ENCODE data around the gene UBASH3A. TPM values are rescaled to one million over a fixed set of nuclear protein-coding genes. Genes with fewer than 3 reads are reported as not detected.

The UBASH3A gene
- polyA plus RNA-seq, 2 of the 4 experiments (the other 2 are of a cell fraction) = not detected

DNA sequence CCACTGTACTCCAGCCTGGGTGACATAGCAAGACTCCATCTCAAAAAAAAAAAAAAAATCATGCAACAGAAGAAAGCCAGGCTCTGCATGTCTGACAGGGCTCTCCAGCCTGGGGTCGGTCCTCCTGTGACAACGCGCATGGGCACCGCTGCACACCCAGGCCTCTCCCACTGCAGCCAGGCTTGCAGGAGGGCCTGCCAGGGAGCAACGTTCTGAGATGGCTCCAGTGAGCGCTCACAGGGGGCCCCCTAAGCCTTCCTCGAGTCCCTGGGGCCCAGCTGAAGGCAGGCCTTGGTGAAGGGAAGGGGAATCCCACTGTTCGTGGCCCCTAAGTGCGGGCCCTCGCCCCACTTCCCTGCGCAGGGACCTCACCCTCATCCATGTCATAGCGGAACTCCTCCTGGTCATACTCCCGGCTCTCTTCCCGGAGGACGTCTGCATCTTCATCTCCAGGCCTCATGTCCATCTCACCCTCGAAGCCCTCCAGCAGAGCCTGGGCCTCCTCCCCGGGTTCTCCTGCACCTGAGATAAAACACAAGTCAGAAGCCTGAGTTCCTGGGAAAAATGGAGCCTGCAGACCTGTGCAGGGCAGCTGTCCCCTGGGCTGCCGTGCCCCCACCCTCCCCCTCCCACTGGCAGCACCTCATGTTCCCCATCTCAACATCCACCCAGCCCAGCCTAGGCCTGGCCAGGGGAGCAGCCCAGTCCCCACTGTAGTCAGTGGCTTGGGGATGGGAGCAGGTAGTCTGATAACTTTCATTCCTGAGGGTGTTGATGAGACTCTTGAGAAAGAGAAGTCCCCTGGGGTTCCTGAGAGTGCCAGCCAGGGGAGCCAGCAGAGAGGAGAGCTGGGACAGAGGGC is 72.1 kb downstream of the UBASH3A start:
- Histone ChIP-seq H3K9me3 (no peaks in the 10 kb centered on the region), H3K27ac (no peak overlapping the region), H3K4me3 (no peak overlapping the region), H3K4me1 (peaks cover 14% of the 10 kb centered on the region), H3K4me2 (no peak overlapping the region)
- TF ChIP-seq EHMT2 (IDR thresholded peaks at IDR 0.05; ENCODE audit: low read depth) = no peak
- no peak for TF ChIP-seq RCOR1 (IDR thresholded peaks at IDR 0.05; ENCODE audit: low read depth, low read length)
- TF ChIP-seq BHLHE40 (IDR thresholded peaks at IDR 0.05; ENCODE audit: low read depth, low read length) = no peak
- no peak for TF ChIP-seq FOSB (CRISPR knock-in tag; IDR thresholded peaks at IDR 0.05)
- TF ChIP-seq MAFK (IDR thresholded peaks at IDR 0.05; ENCODE audit: partially characterized antibody) = no peak
- ATAC-seq (no peak), DNase-seq (ENCODE audit: low read depth in 1 of 2, low spot score in 1 of 2) (no peak), FAIRE-seq (no peak)
- WGBS (ENCODE audit: missing lambda C conversion rate) = 76% methylated on average over 17 of the region's 18 CpGs
- POLR2A ChIA-PET = no interaction called here
- CTCF ChIA-PET = no interaction called here

GRCh38 chr21:42476388-42477331 is 73.0 kb downstream of the UBASH3A start:
- ChIA-PET POLR2A (no interaction called here), CTCF (no interaction called here)
- ATAC-seq = no peak
- Histone ChIP-seq H3K27ac (no peak overlapping the region), H3K9me3 (no peaks in the 10 kb centered on the region), H3K4me3 (no peak overlapping the region), H3K4me2 (no peak overlapping the region), H3K4me1 (peaks cover 14% of the 10 kb centered on the region)
- no peak for DNase-seq (ENCODE audit: low read depth in 1 of 2, low spot score in 1 of 2)
- 87% methylated on average over 17 of the region's 25 CpGs for WGBS (ENCODE audit: missing lambda C conversion rate)
- FAIRE-seq = no peak
- TF ChIP-seq HOXB13 (CRISPR knock-in tag; IDR thresholded peaks at IDR 0.05; ENCODE audit: low read depth) = no peak
- no peak for TF ChIP-seq KDM1A (IDR thresholded peaks at IDR 0.05; ENCODE audit: low read depth)
- TF ChIP-seq FOSB (CRISPR knock-in tag; IDR thresholded peaks at IDR 0.05) = no peak
- TF ChIP-seq EP300 (IDR thresholded peaks at IDR 0.05) = no peak
- no peak for TF ChIP-seq ZSCAN20 (CRISPR knock-in tag; IDR thresholded peaks at IDR 0.05)
- TF ChIP-seq PHF8 (IDR thresholded peaks at IDR 0.05; ENCODE audit: borderline replicate concordance, low read depth) = no peak
- no peak for TF ChIP-seq RAD21 (conservative IDR thresholded peaks at IDR 0.05 in 1 of 2, IDR thresholded peaks at IDR 0.05 in 1 of 2)
- TF ChIP-seq HOXB5 (CRISPR knock-in tag; IDR thresholded peaks at IDR 0.05) = no peak
- TF ChIP-seq ZNF302 (CRISPR knock-in tag; IDR thresholded peaks at IDR 0.05) = no peak
- TF ChIP-seq EHF (CRISPR knock-in tag; IDR thresholded peaks at IDR 0.05) = no peak
- no peak for TF ChIP-seq BCL3 (IDR thresholded peaks at IDR 0.05)
- TF ChIP-seq ZFP36 (IDR thresholded peaks at IDR 0.05; ENCODE audit: borderline replicate concordance, partially characterized antibody) = no peak
- no peak for TF ChIP-seq NR3C1 (IDR thresholded peaks at IDR 0.05)

- H3K27ac ChIP-seq = no peak overlapping the region
- no peak for TF ChIP-seq NFE2L2 (conservative IDR thresholded peaks at IDR 0.05; ENCODE audit: low read length)
- POLR2A ChIA-PET = no interaction called here
- WGBS (ENCODE audit: missing lambda C conversion rate) = 70% methylated on average over 7 of the region's 7 CpGs
- no peak for ATAC-seq
- DNase-seq (ENCODE audit: low read depth in 1 of 2, low spot score in 1 of 2) = no peak
- H3K4me1 ChIP-seq = peaks cover 13% of the 10 kb centered on the region
- no peak overlapping the region for H3K4me2 ChIP-seq
- CTCF ChIA-PET = no interaction called here
- no peaks in the 10 kb centered on the region for H3K9me3 ChIP-seq
- FAIRE-seq = no peak
- no peak overlapping the region for H3K4me3 ChIP-seq
These were observed 74.8 kb downstream of the UBASH3A start for GRCh38 chr21:42478504-42478903.

Measured in A549 (cell line).